Myocyte (in vitro differentiated cells): ENCODE results near the gene TTLL11. TPM values are rescaled to one million over a fixed set of nuclear protein-coding genes. Genes with fewer than 3 reads are reported as not detected.
A peak's percentile ranks its signal among the peaks of the same experiment; 100 is the strongest.

Experiments
- DNase-seq: peaks from one replicate; pipeline ENCODE4 v3.0.0-alpha.2; 2012; ENCODE audit warnings: low read depth
- total RNA-seq: library from RNA; depleted of rRNA; stranded (reverse); fragments of >200 nt; gene quantifications from 2 replicates; pipeline ENCODE4 v1.2.3, GENCODE V29; 2014

TTLL11 gene
- total RNA-seq, 1 donor from 2014 or later, result 13.5 TPM

- DNase-seq, result no peak
Measured at GRCh38 chr9:121979736-121980135, 113.4 kb downstream of the TTLL11 start.

GRCh38 chr9:121976751-121977150, 116.4 kb downstream of the TTLL11 start:
- DNase-seq, result no peak

- DNase-seq, result no peak
Measured at GRCh38 chr9:121975801-121976277, 117.3 kb downstream of the TTLL11 start.

- DNase-seq, result no peak
Measured at GRCh38 chr9:121974421-121974820, 118.7 kb downstream of the TTLL11 start.

DNA sequence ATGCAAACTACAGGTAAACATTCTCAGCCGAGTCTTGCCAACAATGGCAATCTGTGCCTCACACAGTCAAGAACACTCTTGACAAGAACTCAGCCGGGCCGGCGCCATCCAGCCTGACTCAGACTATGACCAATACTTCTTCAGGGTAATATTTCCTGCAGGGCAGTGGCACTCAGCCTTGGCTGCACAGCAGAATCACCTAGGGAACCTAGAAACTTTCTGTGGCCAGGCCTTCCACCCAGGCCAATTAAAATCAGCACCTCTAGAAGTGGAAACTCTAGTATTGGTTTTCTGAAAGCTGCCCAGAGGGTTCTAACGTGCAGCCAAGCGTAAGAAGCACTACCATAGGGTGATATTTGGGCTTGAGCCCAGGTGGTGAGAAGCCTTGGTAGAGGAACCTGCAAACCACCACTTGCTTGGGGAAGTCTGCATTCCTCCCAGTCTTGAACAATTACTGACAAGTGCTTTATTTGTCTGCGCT, 120.6 kb downstream of the TTLL11 start:
- DNase-seq, result no peak

DNA sequence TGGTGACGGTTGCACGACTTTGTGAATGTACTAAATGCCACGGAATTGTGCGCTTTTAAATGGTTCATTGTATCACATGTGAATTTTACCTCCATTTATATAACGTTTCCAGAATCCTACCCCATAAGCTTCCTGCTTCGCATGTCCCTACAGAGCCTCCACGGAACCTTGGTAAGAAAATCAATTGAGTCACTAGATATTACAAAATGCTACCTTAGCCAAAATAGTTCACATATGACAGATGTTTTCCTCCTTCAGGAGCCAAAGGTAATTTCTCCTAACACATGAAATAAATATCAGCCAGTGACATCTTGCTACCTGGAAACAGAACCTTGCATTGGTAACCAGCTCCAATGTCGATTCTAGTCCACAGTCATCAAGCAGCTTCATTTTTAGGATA, 125.1 kb downstream of the TTLL11 start:
- no peak for DNase-seq

GRCh38 chr9:121966706-121967105, 126.4 kb downstream of the TTLL11 start:
- peak; percentile 62 for DNase-seq

- DNase-seq, result no peak
Measured at GRCh38 chr9:121963528-121963995, 129.5 kb downstream of the TTLL11 start.

GRCh38 chr9:121962421-121962820, 130.7 kb downstream of the TTLL11 start:
- DNase-seq, result no peak

DNA sequence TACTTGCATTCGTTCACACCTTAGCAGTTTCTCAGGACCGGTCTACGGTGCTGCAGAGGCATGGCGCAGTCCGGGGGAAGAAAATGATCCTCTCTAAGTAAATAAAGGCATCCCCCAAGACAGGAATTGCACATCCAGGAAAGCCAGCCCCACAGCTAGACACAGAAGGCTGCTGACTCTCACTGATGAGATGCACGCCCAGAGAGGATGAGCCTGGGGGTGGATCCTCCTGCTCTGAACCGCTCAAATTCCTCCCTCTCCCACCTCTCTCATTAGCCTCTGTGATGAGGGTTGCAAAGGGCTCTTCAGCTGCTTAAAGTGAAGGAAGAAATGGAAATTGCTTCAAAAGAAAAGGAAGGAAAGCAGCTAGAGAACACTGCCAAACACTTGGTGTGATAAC, 132.4 kb downstream of the TTLL11 start:
- DNase-seq, result no peak

GRCh38 chr9:121958530-121958929, 134.6 kb downstream of the TTLL11 start:
- no peak for DNase-seq

DNA sequence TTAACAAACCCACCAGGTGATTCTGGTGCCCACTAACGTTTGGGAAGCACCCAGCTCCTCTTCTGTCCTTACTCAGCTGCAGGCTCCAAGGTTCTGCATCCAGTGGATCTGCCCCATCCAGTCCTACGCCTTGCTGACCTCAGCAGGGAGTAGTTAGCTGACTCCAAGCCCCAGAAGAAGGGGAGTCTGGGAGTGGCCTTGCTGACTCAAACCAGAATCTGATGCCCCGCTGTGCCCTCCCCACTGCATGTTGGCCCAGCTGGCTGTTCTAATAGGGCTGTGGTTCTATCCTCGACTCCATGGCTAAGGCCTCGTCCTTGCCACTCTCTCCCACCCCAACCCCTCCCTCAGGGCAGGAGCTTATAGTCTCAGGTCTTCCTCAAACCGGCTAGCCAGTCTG, 136.3 kb downstream of the TTLL11 start:
- DNase-seq, result peak; percentile 30

DNA sequence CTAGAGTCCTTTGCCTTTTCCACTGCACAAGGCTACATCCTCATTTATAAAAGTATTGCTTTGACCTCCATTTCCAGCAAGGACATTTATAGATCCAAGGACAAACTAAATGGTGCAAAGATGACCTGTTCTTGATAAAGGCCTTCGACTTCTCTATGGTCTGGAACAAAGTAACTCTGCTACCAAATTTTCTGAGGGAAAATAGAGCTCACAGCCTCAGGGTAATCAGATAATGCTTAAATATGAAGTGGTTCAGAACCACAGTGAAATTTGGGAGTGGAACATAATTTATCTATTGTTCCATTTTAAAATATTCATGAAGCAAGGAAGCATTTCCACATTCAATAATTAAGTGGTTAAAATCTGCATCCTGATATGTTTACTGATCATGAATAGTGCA, 137.5 kb downstream of the TTLL11 start:
- no peak for DNase-seq

DNA sequence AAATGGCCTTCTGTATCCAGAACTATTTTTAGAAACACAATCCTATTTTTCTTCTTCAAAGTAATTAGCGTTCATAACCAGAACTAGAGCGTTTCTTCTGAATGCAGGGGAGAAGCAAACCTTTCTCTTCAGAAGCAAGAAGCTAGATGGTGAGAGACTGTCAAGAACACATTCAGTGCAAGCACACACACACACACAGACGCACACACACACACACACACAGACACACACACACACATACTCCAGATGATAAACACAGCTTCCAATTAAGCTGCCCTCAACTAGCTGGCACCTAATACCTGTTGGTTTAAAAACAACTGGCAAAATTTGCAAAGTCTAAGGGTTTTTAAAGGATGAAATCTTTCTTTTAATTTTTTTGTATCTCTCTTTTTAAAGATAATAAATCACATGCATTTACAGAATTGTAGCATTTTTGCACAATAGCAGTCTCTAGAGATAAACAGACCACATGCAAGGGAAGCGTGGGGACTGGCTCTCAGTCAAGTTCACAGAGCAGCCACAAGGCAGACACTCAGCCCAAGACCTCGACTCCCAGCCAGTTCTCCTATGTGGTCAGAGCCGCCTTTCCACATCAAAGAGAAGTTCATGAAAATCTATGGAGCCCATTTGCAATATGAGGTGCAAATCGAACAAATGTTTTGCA, 138.5 kb downstream of the TTLL11 start:
- peak; percentile 40 for DNase-seq

DNA sequence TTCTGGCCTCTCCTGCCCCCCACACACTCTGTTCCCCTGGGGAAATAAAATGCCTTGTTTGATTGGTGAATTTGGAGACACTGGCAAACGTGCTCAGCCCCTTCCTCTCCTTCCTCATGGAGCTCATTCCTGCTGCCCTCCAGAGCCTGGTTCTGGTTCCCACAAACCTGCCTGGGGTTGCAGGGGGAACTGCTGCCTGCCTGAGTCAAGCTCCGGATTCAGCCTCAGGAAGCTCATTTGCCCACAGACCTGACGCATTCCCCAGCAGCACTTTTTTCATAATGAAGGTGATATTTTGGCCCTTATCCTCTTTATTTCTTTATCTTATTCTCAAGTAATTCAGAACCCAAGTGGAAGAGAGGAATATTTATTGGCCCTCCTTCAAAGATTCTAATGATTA, 140.5 kb downstream of the TTLL11 start:
- DNase-seq, result no peak

GRCh38 chr9:121950866-121951265, 142.2 kb downstream of the TTLL11 start:
- no peak for DNase-seq

DNA sequence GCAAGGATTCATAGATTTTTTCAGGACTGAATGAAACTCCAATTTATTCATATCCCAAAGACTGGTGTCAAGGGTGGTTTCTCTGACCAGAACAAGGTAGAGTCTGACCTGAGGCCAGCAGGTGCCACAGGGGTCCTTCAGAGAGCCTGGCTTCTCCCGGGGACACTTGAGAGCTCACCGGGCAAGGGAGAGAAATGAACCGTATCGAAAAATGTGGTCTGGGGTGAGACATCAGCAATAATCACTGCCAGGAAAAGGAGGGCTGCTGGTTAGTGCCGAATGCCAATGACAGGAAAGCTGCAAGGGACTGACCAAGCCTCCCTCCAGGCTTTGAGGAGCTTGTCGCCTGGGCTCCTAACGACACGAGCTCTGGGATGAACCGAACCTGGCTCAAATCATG, 142.7 kb downstream of the TTLL11 start:
- no peak for DNase-seq

DNA sequence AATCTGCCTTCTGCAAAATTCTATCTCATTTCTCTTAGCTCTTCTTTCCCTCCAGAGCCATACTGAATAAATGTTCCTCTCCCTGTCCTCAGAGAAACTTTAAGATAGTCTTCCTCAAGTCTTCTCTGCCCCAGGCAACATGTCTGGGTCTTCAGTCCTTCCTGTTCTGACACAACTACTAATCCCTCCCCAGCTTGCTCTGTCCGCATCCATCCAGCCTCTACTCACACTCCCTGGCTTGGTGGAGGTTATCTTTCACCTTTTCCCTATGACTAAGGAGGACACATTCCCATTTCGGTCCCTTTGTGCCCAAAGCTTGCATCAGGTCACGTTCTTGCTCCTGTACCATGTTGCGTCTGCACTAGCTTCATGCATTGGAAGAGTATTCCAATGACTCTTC, 143.3 kb downstream of the TTLL11 start:
- no peak for DNase-seq

DNA sequence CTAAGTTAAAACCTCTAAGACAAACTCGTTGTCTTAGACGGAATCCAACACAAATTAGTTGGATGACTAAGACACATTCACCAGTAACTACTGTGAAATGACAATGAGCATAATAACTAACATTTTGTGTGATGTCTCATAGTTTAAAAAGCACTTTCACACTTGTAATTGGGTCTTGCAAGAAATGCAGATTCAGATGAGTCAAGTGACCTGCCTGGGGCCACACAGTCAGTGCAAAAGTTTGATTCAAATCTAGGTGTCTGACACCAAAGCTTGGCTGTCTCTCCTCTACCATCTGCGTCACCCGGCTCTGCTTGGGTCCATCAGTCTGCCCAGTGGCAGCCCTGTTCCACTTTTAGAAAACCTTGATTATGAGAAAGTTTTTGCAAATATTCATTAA, 143.7 kb downstream of the TTLL11 start:
- DNase-seq, result no peak

DNA sequence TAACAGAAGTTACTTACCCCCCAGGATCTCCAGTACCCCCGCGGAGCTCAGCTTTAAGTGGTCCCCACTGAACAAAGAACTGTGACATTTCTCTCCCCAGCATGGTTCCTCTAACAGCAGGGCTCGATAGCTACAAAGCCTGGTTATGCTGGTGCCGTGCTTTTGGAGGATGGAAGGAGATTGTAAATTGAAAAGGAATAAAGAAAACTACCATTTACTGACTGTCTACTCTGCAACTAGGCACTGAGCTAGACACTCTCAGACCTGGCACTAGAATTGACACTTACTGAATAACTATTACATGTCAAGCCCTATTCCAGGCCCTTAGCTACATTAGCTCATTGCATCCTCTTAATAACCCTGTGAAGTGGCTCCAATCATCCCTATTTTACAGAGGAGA, 145.3 kb downstream of the TTLL11 start:
- no peak for DNase-seq

DNA sequence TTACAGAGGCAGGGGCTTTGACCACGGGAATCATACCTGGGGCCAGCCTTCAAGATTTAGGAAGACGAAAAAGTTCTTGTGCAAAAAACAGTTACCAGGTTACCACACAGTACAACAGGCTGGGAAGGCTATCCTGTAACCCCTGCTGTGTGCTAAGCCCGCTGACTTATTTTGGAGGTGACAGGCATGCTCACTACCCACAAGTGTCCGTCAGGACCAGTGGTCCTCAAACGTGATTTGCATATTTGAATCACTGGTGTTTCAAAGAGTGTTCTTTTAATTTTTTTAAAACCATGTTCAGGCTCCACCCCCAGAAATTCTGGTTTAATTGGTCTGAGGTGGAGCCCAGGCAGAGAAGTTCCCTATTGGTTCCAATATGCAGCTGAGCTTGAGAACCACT, 146.6 kb downstream of the TTLL11 start:
- peak; percentile 6 for DNase-seq

DNA sequence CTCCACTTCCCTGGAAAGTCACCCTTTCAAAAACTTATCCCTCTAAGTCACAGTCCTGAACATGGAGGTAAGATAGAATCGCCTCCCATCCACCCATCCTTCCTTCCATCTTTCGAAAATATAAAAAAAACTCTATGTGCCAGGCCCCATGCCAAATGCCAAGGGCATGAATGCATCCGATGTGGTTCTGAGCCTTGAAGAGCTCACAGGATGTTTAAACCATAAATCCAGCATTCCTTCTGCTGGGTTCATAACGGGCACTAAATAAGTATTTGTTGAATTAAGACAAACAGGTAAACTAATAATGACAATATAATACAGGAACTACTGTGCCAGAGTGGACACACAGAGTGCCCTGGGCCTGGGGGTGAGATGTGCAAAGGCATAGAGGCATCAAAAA, 147.3 kb downstream of the TTLL11 start:
- peak; percentile 63 for DNase-seq

- DNase-seq, result peak; percentile 55
Measured at GRCh38 chr9:121945281-121945680, 147.8 kb downstream of the TTLL11 start.
